Nephron (organoid): ENCODE data around the gene CTLA4.

Source experiments
- H3K27ac Mint-ChIP-seq, 3 experiments: 2 replicates each; pipeline ENCODE4 v1.8.0; 2020; ENCODE audit warnings: mixed read lengths in 3 of 3, mild to moderate bottlenecking in 2 of 3, moderate library complexity in 1 of 3
- H3K27me3 Mint-ChIP-seq: 2 replicates; pipeline ENCODE4 v1.8.0; 2021; ENCODE audit warnings: low read depth, mild to moderate bottlenecking, moderate library complexity, mixed read lengths
- H3K36me3 Mint-ChIP-seq: 2 replicates; pipeline ENCODE4 v1.8.0; 2020; ENCODE audit warnings: low read depth, mixed read lengths
- H3K4me1 Mint-ChIP-seq: 2 replicates; pipeline ENCODE4 v1.8.0; 2020; ENCODE audit warnings: mixed read lengths
- H3K4me3 Mint-ChIP-seq, 3 experiments: 2 replicates each; pipeline ENCODE4 v1.8.0; 2020; ENCODE audit warnings: mild to moderate bottlenecking in 3 of 3, mixed read lengths in 3 of 3, moderate library complexity in 2 of 3
- H3K9me3 Mint-ChIP-seq: 2 replicates; pipeline ENCODE4 v1.8.0; 2020; ENCODE audit warnings: mixed read lengths
- TF ChIP-seq, protein P1 (sequence below), 3 experiments: fragments of 200-600 bp; sonication (generic); IDR thresholded peaks; one replicate each; pipeline ENCODE4 v1.5.0; 2021; ENCODE audit warnings: antibody characterized with exemption in 3 of 3; ENCODE audit not compliant: unreplicated experiment in 3 of 3

The CTLA4 gene

GRCh38 chr2:203909974-203910373, 42.4 kb downstream of the CTLA4 start:
- TF ChIP-seq, protein P1, sequence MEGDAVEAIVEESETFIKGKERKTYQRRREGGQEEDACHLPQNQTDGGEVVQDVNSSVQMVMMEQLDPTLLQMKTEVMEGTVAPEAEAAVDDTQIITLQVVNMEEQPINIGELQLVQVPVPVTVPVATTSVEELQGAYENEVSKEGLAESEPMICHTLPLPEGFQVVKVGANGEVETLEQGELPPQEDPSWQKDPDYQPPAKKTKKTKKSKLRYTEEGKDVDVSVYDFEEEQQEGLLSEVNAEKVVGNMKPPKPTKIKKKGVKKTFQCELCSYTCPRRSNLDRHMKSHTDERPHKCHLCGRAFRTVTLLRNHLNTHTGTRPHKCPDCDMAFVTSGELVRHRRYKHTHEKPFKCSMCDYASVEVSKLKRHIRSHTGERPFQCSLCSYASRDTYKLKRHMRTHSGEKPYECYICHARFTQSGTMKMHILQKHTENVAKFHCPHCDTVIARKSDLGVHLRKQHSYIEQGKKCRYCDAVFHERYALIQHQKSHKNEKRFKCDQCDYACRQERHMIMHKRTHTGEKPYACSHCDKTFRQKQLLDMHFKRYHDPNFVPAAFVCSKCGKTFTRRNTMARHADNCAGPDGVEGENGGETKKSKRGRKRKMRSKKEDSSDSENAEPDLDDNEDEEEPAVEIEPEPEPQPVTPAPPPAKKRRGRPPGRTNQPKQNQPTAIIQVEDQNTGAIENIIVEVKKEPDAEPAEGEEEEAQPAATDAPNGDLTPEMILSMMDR (IDR thresholded peaks at IDR 0.05; ENCODE audit: unreplicated experiment in 3 of 3): peak in 2 of 3 experiments; percentile 2 to 3
- Mint-ChIP-seq H3K36me3 (no peaks in the 10 kb centered on the region), H3K4me1 (peaks cover 19% of the 10 kb centered on the region), H3K27me3 (no peaks in the 10 kb centered on the region), H3K4me3 (no peak overlapping the region), H3K9me3 (peaks cover 1% of the 10 kb centered on the region), H3K27ac (no peak overlapping the region)

- Mint-ChIP-seq H3K4me3 (no peak overlapping the region), H3K36me3 (no peaks in the 10 kb centered on the region), H3K27me3 (peaks cover 3% of the 10 kb centered on the region), H3K27ac (no peak overlapping the region), H3K4me1 (peaks cover 35% of the 10 kb centered on the region), H3K9me3 (no peaks in the 10 kb centered on the region)
- TF ChIP-seq, protein P1 (IDR thresholded peaks at IDR 0.05; ENCODE audit: unreplicated experiment in 3 of 3): no peak
Observed at GRCh38 chr2:203913947-203914346, 46.4 kb downstream of the CTLA4 start.

DNA sequence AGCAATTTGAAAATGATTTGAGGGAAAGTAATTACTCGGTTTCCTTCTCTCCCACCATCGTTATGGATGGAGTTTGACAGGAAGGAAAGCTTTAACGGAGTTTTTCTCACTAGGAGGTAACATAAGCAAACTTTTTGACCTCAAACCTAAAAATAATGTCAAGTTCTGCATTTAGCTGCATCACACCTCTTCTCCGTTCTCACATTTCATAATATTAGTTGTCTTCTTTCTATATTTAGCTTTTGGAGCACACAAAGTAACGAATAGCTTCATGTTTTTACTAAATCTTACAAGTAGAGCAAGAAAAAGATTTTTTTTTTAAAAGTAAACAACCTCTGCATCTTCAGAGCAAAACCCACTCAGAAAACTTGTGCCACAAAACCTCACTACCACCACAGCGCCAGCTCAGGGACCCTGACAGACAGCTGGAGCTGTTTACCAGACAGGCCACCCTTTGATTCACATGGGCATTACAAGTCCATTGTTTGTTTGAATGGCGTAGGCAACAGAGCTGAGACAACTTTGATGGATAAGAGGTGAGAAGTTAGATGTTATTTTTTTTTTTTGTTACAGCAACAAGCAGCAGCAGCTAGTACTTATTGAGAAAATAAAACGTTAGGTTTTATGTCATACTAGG, 47.1 kb downstream of the CTLA4 start:
- no peaks in the 10 kb centered on the region for H3K36me3 Mint-ChIP-seq
- H3K9me3 Mint-ChIP-seq: no peaks in the 10 kb centered on the region
- H3K27ac Mint-ChIP-seq: no peak overlapping the region
- peaks cover 28% of the 10 kb centered on the region for H3K4me1 Mint-ChIP-seq
- no peak overlapping the region for H3K4me3 Mint-ChIP-seq
- TF ChIP-seq, protein P1 (IDR thresholded peaks at IDR 0.05; ENCODE audit: unreplicated experiment in 3 of 3): no peak
- H3K27me3 Mint-ChIP-seq: peaks cover 3% of the 10 kb centered on the region

- no peaks in the 10 kb centered on the region for H3K36me3 Mint-ChIP-seq
- H3K4me1 Mint-ChIP-seq: peaks cover 28% of the 10 kb centered on the region
- H3K9me3 Mint-ChIP-seq: no peaks in the 10 kb centered on the region
- H3K27me3 Mint-ChIP-seq: peaks cover 3% of the 10 kb centered on the region
- TF ChIP-seq, protein P1 (IDR thresholded peaks at IDR 0.05; ENCODE audit: unreplicated experiment in 3 of 3): no peak
- no peak overlapping the region for H3K4me3 Mint-ChIP-seq
- H3K27ac Mint-ChIP-seq: no peak overlapping the region
Observed at GRCh38 chr2:203915256-203915655, 47.7 kb downstream of the CTLA4 start.

GRCh38 chr2:203916756-203917155, 49.2 kb downstream of the CTLA4 start:
- no peak overlapping the region for H3K27ac Mint-ChIP-seq
- TF ChIP-seq, protein P1 (IDR thresholded peaks at IDR 0.05; ENCODE audit: unreplicated experiment in 3 of 3): no peak
- H3K4me1 Mint-ChIP-seq: peaks cover 28% of the 10 kb centered on the region
- H3K27me3 Mint-ChIP-seq: peaks cover 3% of the 10 kb centered on the region
- H3K36me3 Mint-ChIP-seq: no peaks in the 10 kb centered on the region
- H3K4me3 Mint-ChIP-seq: no peak overlapping the region
- H3K9me3 Mint-ChIP-seq: no peaks in the 10 kb centered on the region

GRCh38 chr2:203918264-203918663, 50.7 kb downstream of the CTLA4 start:
- H3K4me1 Mint-ChIP-seq: peaks cover 28% of the 10 kb centered on the region
- peaks cover 3% of the 10 kb centered on the region for H3K27me3 Mint-ChIP-seq
- no peak overlapping the region for H3K4me3 Mint-ChIP-seq
- H3K9me3 Mint-ChIP-seq: no peaks in the 10 kb centered on the region
- no peak overlapping the region for H3K27ac Mint-ChIP-seq
- H3K36me3 Mint-ChIP-seq: no peaks in the 10 kb centered on the region
- TF ChIP-seq, protein P1 (IDR thresholded peaks at IDR 0.05; ENCODE audit: unreplicated experiment in 3 of 3): no peak
